NT2/D1 (cell line): ENCODE results near the gene MSRB3.

Experiments
- SUZ12 ChIP-seq: IDR thresholded peaks from 2 replicates; pipeline ENCODE4 v1.6.1; 2011; ENCODE audit not compliant: insufficient read length, insufficient read depth; ENCODE audit errors: extremely low read depth
- YY1 ChIP-seq: IDR thresholded peaks from 2 replicates; pipeline ENCODE4 v1.6.1; 2011; ENCODE audit not compliant: insufficient read length, insufficient read depth
- ZNF274 ChIP-seq: IDR thresholded peaks from 2 replicates; pipeline ENCODE4 v1.6.1; 2011; ENCODE audit warnings: mild to moderate bottlenecking, low read depth, low read length

GRCh38 chr12:65278576-65279368, at the start of gene MSRB3:
- TF ChIP-seq ZNF274 (no peak), YY1 (no peak), SUZ12 (no peak)
